ENCODE data around the gene TMEM134.

GRCh38 chr11:67490727-67491065, 21.6 kb upstream of the TMEM134 start:
- TF ChIP-seq, protein P1, sequence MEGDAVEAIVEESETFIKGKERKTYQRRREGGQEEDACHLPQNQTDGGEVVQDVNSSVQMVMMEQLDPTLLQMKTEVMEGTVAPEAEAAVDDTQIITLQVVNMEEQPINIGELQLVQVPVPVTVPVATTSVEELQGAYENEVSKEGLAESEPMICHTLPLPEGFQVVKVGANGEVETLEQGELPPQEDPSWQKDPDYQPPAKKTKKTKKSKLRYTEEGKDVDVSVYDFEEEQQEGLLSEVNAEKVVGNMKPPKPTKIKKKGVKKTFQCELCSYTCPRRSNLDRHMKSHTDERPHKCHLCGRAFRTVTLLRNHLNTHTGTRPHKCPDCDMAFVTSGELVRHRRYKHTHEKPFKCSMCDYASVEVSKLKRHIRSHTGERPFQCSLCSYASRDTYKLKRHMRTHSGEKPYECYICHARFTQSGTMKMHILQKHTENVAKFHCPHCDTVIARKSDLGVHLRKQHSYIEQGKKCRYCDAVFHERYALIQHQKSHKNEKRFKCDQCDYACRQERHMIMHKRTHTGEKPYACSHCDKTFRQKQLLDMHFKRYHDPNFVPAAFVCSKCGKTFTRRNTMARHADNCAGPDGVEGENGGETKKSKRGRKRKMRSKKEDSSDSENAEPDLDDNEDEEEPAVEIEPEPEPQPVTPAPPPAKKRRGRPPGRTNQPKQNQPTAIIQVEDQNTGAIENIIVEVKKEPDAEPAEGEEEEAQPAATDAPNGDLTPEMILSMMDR (conservative IDR thresholded peaks at IDR 0.05; ENCODE audit: low read depth, low read length), result no peak
- TF ChIP-seq RCOR1 (IDR thresholded peaks at IDR 0.05; ENCODE audit: insufficient replicate concordance, low read length), result no peak

Measured in IMR-90 (cell line).